Liver (tissue), 9 donors: ENCODE results near the gene RBBP5. TPM values are rescaled to one million over a fixed set of nuclear protein-coding genes. Genes with fewer than 3 reads are reported as not detected.

Experiments
- DNase-seq: peaks from one replicate; pipeline ENCODE4 v3.0.0-alpha.2; 2017; ENCODE audit warnings: low spot score
- H3K27ac ChIP-seq, 2 donors: one replicate each; pipeline ENCODE4 v1.7.0; 2013; ENCODE audit warnings: inconsistent platforms in 2 of 2, low read length in 2 of 2, control low read depth in 1 of 2, low read depth in 1 of 2, mild to moderate bottlenecking in 1 of 2
- H3K27me3 ChIP-seq, 4 donors: one replicate each; pipeline versions ENCODE4 v1.6.1 to v1.7.0; 2013; ENCODE audit warnings: low read length in 3 of 4, inconsistent platforms in 1 of 4, mild to moderate bottlenecking in 1 of 4, moderate library complexity in 1 of 4; ENCODE audit not compliant: control insufficient read depth in 4 of 4, insufficient read depth in 4 of 4
- H3K36me3 ChIP-seq, 4 donors: one replicate each; pipeline versions ENCODE4 v1.6.1 to v1.7.0; 2013; ENCODE audit warnings: low read length in 3 of 4, mild to moderate bottlenecking in 3 of 4, low read depth in 1 of 4, moderate library complexity in 1 of 4; ENCODE audit not compliant: control insufficient read depth in 4 of 4, insufficient read depth in 3 of 4
- H3K4me1 ChIP-seq, 4 donors: one replicate each; pipeline versions ENCODE4 v1.6.1 to v1.7.0; 2013; ENCODE audit warnings: low read length in 3 of 4, mild to moderate bottlenecking in 3 of 4, moderate library complexity in 1 of 4; ENCODE audit not compliant: control insufficient read depth in 4 of 4, insufficient read depth in 4 of 4
- H3K4me3 ChIP-seq, 3 donors: one replicate each; pipeline versions ENCODE4 v1.6.1 to v1.7.0; 2013; ENCODE audit warnings: low read length in 3 of 3, control low read depth in 1 of 3, low read depth in 1 of 3, mild to moderate bottlenecking in 1 of 3
- H3K9ac ChIP-seq, 2 donors: one replicate each; pipeline ENCODE4 v1.7.0; 2013; ENCODE audit warnings: low read length in 2 of 2, mild to moderate bottlenecking in 2 of 2, moderate library complexity in 2 of 2, control low read depth in 1 of 2, low read depth in 1 of 2
- H3K9me3 ChIP-seq, 4 donors: one replicate each; pipeline versions ENCODE4 v1.6.1 to v1.7.0; 2013; ENCODE audit warnings: low read length in 3 of 4; ENCODE audit not compliant: control insufficient read depth in 4 of 4
- EGR1 ChIP-seq, 2 donors: IDR thresholded peaks; 2 replicates each; pipeline ENCODE4 v1.6.1; 2016 to 2018; ENCODE audit warnings: antibody characterized with exemption in 2 of 2, low read depth in 2 of 2
- FOXA1 ChIP-seq: IDR thresholded peaks from 2 replicates; pipeline ENCODE4 v1.6.1; 2016; ENCODE audit warnings: antibody characterized with exemption
- FOXA2 ChIP-seq: IDR thresholded peaks from 2 replicates; pipeline ENCODE4 v1.6.1; 2016; ENCODE audit warnings: antibody characterized with exemption
- GABPA ChIP-seq, 2 donors: IDR thresholded peaks in 1 of 2; conservative IDR thresholded peaks in 1 of 2; 2 replicates each; pipeline ENCODE4 v1.6.1; 2016; ENCODE audit warnings: antibody characterized with exemption in 2 of 2, mild to moderate bottlenecking in 1 of 2, moderate library complexity in 1 of 2
- HNF4A ChIP-seq, 2 donors: conservative IDR thresholded peaks; 2 replicates each; pipeline ENCODE4 v1.6.1; 2016; ENCODE audit warnings: antibody characterized with exemption in 2 of 2, mild to moderate bottlenecking in 2 of 2
- HNF4G ChIP-seq: IDR thresholded peaks from 2 replicates; pipeline ENCODE4 v1.6.1; 2016; ENCODE audit warnings: antibody characterized with exemption
- JUND ChIP-seq, 2 donors: IDR thresholded peaks; 2 replicates each; pipeline ENCODE4 v1.6.1; 2016; ENCODE audit warnings: antibody characterized with exemption in 2 of 2
- NR2F2 ChIP-seq: IDR thresholded peaks from 2 replicates; pipeline ENCODE4 v1.6.1; 2016; ENCODE audit warnings: antibody characterized with exemption
- RAD21 ChIP-seq, 2 donors: IDR thresholded peaks; 2 replicates each; pipeline ENCODE4 v1.6.1; 2016; ENCODE audit warnings: antibody characterized with exemption in 2 of 2, mild to moderate bottlenecking in 2 of 2
- REST ChIP-seq: IDR thresholded peaks from 2 replicates; pipeline ENCODE4 v1.6.1; 2016; ENCODE audit warnings: antibody characterized with exemption, mild to moderate bottlenecking
- RXRA ChIP-seq, 2 donors: IDR thresholded peaks; 2 replicates each; pipeline ENCODE4 v1.6.1; 2017 to 2018; ENCODE audit warnings: antibody characterized with exemption in 2 of 2, mild to moderate bottlenecking in 1 of 2
- SP1 ChIP-seq: IDR thresholded peaks from 2 replicates; pipeline ENCODE4 v1.6.1; 2018; ENCODE audit warnings: antibody characterized with exemption, mild to moderate bottlenecking
- YY1 ChIP-seq: IDR thresholded peaks from 2 replicates; pipeline ENCODE4 v1.6.1; 2016; ENCODE audit warnings: antibody characterized with exemption, mild to moderate bottlenecking
- WGBS: extraction: QIAGEN DNeasy Blood & Tissue Kit; methylation state at CpG from one replicate; pipeline ENCODE4 v1.1.7; 2013; 5-methylcytosine and 5-hydroxymethylcytosine counted together
- polyA plus RNA-seq, 2 donors: library from polyadenylated mRNA; stranded (reverse) in 1 of 2; unstranded in 1 of 2; fragments of 200-250 nt in 1 of 2; fragments of >200 nt in 1 of 2; fragmentation: Nextera tagmentation in 1 of 2; extraction: Ambion mirVana in 1 of 2; gene quantifications; one replicate each; pipeline versions ENCODE4 v1.2.1 to v1.2.3, GENCODE V29; 2013 to 2015
- total RNA-seq, 2 donors: library from RNA; depleted of rRNA; stranded (reverse); fragments of >200 nt; gene quantifications; one replicate each; pipeline ENCODE4 v1.2.3, GENCODE V29; 2014
- TF ChIP-seq, protein P1 (sequence below): IDR thresholded peaks from 2 replicates; pipeline ENCODE4 v1.6.1; 2016; ENCODE audit warnings: antibody characterized with exemption
- TF ChIP-seq, protein P2 (sequence below): IDR thresholded peaks from 2 replicates; pipeline ENCODE4 v1.6.1; 2016; ENCODE audit warnings: antibody characterized with exemption
- TF ChIP-seq, protein P3 (sequence below): IDR thresholded peaks from 2 replicates; pipeline ENCODE4 v1.6.1; 2016; ENCODE audit warnings: antibody characterized with exemption
- TF ChIP-seq, protein P4 (sequence below): fragments of 150-350 bp; IDR thresholded peaks from 2 replicates; pipeline ENCODE4 v1.5.1; 2017; ENCODE audit warnings: improper control_type of control experiment, low read depth, low read length; ENCODE audit not compliant: missing input control
- donor health status: healthy.
- donor health status: healthy.
- donor health status: healthy.
- donor health status: healthy.
- donor health status: healthy.

RBBP5 gene
- total and polyA plus RNA-seq, 4 donors = 4.6 to 12.0 (median 8.5) TPM

DNA sequence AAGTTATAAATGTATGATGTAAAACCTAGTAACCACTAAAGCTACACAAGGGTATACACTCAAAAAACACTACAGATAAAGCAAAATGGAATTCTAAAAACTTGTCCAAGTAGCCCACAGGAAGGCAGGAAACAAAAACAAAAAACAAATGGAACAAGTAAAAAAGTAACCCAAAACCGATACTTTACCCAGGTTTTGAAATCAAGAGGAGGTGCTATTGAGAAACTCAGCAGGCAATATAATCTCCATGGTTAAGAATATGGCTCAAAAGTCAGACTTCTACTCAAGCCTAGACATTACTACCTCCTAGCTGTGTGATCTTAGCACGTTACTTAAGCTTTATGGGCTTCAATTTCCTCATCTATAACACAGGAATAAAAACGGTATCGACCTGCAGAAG, 13.3 kb downstream of the RBBP5 start:
- Histone ChIP-seq H3K27ac (no peak overlapping the region), H3K9me3 (no peaks in the 10 kb centered on the region), H3K27me3 (no peaks in the 10 kb centered on the region), H3K4me1 (no peaks in the 10 kb centered on the region), H3K36me3 (peaks cover 8 to 38% (median 29%) of the 10 kb centered on the region in 4 donors), H3K9ac (no peak overlapping the region), H3K4me3 (no peak overlapping the region)
- WGBS = 79% methylated on average over 4 of the region's 4 CpGs
- TF ChIP-seq, protein P1, sequence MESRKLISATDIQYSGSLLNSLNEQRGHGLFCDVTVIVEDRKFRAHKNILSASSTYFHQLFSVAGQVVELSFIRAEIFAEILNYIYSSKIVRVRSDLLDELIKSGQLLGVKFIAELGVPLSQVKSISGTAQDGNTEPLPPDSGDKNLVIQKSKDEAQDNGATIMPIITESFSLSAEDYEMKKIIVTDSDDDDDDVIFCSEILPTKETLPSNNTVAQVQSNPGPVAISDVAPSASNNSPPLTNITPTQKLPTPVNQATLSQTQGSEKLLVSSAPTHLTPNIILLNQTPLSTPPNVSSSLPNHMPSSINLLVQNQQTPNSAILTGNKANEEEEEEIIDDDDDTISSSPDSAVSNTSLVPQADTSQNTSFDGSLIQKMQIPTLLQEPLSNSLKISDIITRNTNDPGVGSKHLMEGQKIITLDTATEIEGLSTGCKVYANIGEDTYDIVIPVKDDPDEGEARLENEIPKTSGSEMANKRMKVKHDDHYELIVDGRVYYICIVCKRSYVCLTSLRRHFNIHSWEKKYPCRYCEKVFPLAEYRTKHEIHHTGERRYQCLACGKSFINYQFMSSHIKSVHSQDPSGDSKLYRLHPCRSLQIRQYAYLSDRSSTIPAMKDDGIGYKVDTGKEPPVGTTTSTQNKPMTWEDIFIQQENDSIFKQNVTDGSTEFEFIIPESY = no peak
- no peak for TF ChIP-seq FOXA2
- TF ChIP-seq HNF4G = no peak
- TF ChIP-seq, protein P2, sequence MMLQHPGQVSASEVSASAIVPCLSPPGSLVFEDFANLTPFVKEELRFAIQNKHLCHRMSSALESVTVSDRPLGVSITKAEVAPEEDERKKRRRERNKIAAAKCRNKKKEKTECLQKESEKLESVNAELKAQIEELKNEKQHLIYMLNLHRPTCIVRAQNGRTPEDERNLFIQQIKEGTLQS = no peak
- TF ChIP-seq, protein P3, sequence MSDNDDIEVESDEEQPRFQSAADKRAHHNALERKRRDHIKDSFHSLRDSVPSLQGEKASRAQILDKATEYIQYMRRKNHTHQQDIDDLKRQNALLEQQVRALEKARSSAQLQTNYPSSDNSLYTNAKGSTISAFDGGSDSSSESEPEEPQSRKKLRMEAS = no peak
- TF ChIP-seq, protein P4, sequence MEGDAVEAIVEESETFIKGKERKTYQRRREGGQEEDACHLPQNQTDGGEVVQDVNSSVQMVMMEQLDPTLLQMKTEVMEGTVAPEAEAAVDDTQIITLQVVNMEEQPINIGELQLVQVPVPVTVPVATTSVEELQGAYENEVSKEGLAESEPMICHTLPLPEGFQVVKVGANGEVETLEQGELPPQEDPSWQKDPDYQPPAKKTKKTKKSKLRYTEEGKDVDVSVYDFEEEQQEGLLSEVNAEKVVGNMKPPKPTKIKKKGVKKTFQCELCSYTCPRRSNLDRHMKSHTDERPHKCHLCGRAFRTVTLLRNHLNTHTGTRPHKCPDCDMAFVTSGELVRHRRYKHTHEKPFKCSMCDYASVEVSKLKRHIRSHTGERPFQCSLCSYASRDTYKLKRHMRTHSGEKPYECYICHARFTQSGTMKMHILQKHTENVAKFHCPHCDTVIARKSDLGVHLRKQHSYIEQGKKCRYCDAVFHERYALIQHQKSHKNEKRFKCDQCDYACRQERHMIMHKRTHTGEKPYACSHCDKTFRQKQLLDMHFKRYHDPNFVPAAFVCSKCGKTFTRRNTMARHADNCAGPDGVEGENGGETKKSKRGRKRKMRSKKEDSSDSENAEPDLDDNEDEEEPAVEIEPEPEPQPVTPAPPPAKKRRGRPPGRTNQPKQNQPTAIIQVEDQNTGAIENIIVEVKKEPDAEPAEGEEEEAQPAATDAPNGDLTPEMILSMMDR = no peak
- no peak for TF ChIP-seq RAD21 (IDR thresholded peaks at IDR 0.05)
- no peak for TF ChIP-seq FOXA1
- no peak for TF ChIP-seq JUND (IDR thresholded peaks at IDR 0.05)
- no peak for TF ChIP-seq EGR1 (IDR thresholded peaks at IDR 0.05; ENCODE audit: low read depth in 2 of 2)
- TF ChIP-seq REST = no peak
- TF ChIP-seq RXRA (IDR thresholded peaks at IDR 0.05) = no peak
- DNase-seq = no peak

DNA sequence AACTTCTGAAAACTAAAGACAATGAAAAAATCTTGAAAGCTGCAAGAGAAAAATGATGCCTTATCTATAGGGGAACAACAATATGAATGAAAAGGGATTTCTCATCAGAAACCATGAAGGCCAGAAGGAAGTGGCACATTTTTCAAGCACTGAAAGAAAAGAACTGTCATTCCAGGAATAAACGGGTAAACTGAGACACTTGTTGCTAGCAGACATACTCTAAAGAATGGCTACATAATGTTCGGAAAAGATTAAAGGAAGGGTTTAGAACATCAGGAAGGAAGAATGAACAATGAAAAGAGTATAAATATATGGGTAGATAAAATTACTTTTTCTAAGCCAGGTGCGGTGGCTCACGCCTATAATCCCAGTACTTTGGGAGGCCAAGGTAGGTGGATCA, 14.5 kb downstream of the RBBP5 start:
- H3K36me3 ChIP-seq = peaks cover 6 to 40% (median 30%) of the 10 kb centered on the region in 4 donors
- no peaks in the 10 kb centered on the region for H3K4me1 ChIP-seq
- TF ChIP-seq, protein P4 = no peak
- TF ChIP-seq HNF4A (conservative IDR thresholded peaks at IDR 0.05) (no peak), RAD21 (IDR thresholded peaks at IDR 0.05) (no peak), FOXA1 (no peak), HNF4G (no peak), REST (no peak), GABPA (IDR thresholded peaks at IDR 0.05 in 1 of 2, conservative IDR thresholded peaks at IDR 0.05 in 1 of 2) (no peak), JUND (IDR thresholded peaks at IDR 0.05) (no peak), SP1 (no peak), NR2F2 (no peak), EGR1 (IDR thresholded peaks at IDR 0.05; ENCODE audit: low read depth in 2 of 2) (no peak), YY1 (no peak), FOXA2 (no peak), RXRA (IDR thresholded peaks at IDR 0.05) (no peak)
- no peaks in the 10 kb centered on the region for H3K9me3 ChIP-seq
- no peak overlapping the region for H3K27ac ChIP-seq
- no peak overlapping the region for H3K4me3 ChIP-seq
- no peaks in the 10 kb centered on the region for H3K27me3 ChIP-seq
- WGBS = 92% methylated on average over 4 of the region's 4 CpGs
- no peak overlapping the region for H3K9ac ChIP-seq
- DNase-seq = no peak
